Measurements from ENCODE around the gene ETHE1. TPM values are rescaled to one million over a fixed set of nuclear protein-coding genes. Genes with fewer than 3 reads are reported as not detected.
A peak's percentile ranks its signal among the peaks of the same experiment; 100 is the strongest.

ETHE1 gene
- polyA plus RNA-seq, 3 donors, result 21.8 to 33.8 (median 28.7) TPM

DNA sequence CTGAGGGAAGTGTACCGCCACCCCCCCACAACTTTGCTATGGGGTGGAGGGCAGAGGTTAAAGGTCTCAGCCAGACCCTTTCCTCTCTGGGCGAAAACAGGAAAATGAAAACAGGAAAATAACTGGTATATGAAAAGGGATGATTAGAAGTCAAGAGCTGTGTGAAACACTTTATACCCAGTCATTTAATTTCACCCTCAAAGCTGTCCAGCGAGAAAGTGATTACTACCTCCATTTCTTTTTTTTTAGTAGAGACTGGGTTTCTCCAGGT lies 21.9 kb downstream of the ETHE1 start:
- DNase-seq (ENCODE audit: extremely low read depth in 1 of 11, low read depth in 9 of 11, low spot score in 4 of 11), result no peak

DNA sequence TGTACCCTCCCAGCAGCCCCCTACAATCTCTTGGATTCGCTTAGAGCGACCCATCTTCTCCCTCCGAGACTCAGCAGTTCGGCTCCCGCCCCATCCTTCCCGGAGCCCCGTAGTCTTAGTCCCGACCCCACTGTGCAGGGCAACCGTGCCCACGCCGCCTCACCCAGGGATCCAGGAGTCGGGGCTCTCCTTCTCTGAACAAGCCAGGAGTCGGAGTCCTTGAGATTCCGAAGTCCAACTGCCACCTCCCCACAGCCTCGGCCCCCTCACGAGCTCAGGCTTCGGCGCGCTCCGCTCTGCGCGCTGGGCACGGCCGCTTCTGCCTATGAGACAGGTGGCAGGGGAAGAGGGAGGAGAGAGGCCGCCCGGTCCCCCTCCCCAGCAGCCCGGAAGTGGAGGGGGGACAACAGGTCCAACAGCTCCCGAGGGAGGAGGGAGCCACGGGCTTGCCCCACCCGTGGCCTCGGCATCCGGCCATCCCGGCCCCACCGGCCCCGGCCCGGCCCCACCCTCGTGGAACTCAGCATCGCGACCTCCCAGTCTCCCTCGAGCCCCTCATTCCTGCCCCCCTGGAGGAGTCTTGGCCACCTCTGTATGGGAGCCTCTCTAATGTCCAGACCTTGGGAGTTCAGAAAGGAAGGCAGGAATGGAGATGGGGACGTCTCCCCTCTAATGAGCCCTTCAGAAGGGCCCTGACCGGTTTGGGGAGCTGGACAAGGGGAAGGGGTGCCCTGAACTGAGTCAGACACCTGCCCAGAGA lies 22.4 kb downstream of the ETHE1 start, which contains the start of gene PHLDB3:
Gene PHLDB3, minus strand, starts transcription at position 321 of the 760 bp plus-strand sequence. CDS start 628 bp downstream, outside the sequence.
- DNase-seq (ENCODE audit: extremely low read depth in 1 of 11, low read depth in 9 of 11, low spot score in 4 of 11), result no peak

DNA sequence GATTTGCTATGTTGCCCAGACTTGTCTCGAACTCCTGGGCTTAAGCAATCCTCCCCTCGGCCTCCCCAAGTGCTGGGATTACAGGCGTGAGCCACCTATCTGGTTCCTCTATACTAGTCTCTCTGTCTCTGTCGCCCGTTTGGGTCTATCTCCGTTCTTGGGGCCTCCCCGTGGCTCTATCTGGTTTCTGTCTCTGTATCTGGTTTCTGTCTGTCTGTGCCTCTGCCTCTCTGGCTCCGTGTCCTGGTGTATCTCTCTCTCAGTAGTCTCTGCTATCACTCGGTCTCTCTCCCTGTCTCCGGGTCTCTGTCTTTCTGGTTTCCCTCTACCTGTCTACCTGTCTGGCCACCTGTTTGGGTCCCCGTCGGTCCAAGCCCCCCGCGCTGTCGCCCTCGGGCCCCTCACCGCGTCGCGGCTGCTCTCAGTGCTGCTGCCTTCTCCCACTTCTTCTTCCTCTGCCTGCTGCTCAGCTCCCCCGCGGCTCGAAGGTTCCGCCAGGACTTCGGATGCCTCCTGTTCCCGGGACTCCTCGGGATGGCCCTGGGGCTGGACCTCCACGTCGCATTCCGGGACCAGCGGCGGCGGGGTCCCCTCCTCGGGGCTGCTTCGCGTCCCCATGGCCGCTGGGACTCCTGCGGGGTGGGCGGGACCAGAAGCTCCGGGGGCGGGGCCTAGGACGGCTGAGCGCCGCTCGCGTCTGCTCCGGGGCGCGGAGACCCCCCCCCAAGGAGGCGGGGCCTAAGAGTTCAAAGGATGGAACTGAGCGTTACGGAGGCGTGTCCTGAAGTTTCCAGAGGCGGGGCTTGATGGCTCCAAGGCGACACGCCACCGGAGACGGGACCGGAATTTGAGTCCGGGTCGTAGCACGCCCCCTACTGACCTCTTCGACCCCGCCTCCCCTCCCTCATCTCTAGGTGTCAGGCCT lies 23.2 kb downstream of the ETHE1 start:
- DNase-seq (ENCODE audit: extremely low read depth in 1 of 11, low read depth in 9 of 11, low spot score in 4 of 11), result peak; percentile 74 to 95 (median 91)

DNA sequence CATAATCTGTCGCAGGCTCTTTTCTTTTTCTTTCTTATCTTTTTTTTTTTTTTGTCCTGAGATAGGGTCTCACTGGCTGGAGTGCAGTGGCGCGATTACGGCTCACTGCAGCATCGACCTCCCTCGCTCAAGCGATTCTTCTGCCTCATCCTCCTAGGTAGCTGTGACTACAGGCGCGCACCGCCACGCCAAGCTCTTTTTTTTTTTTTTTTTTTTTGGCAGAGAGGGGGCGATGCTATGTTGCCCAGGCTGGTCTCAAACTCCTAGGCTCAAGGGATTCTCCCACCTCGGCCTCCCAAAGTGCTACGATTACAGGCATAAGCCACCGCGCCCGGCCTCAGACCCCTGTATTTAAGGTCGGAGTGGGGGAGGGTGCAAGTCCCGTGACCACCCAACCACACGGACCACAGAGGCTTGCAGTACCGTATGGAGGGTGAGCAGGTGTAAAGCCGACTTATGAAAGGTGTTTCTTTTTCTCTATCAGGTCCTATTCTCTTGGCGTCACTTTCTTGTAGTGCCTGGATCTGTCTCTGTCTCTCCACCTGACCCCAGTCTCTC lies 24.5 kb downstream of the ETHE1 start:
- no peak for DNase-seq (ENCODE audit: extremely low read depth in 1 of 11, low read depth in 9 of 11, low spot score in 4 of 11)

DNA sequence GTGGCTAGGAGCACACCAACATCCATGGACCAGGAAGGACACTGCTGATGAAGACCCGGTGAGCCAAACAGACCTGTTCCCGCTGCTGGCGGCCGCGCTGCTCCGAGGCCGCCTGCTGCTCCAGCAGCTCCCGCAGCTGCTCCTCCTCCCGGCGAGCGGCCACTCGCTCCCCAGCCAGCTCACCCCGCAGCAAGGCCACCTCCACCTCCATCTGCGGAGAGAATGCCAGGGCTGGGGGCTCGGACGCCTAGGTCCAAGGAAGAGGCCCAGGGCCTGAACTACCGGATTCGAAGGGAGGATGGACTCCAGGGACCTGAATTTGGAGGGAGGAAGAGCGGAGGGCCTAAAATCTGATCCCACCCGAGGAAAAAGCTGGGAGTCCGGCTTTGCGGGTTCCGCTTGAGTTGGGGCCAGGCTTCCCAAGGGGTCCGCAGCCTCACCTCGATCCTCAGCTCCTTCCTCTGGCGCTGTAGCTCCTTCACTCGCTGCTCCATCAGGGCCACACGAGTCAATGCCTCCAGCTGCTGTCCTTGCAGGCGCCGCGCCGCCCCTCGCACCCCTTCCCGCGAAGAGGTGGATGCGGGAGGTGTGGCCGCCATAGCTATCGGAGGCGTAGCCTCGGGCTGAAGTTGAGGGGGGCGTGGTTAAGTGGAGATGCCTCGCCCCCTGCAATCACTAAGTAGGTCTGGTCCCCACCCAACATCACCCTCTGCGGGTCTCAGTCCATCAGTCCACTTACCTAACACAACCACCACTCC lies 25.2 kb downstream of the ETHE1 start:
- no peak for DNase-seq (ENCODE audit: extremely low read depth in 1 of 11, low read depth in 9 of 11, low spot score in 4 of 11)

DNA sequence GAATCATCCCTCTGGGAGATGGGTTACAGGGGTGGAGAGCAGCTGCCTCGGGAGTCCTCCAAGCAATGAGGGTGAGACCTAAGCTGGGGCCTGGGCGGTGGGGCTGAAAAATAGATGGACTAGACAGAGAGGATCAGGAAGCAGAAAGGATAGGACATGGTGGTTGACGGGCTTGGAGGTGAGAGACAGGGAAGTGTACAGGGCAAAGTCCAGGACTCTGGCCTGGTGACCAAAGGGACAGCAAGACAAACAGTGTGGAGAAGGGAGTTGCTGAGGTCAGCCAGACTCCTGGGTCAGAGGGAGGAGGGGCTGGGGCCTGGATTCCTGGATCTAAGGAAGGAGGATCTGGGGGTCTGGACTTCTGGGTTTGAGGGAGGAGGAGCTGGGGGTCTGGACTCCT lies 28.0 kb downstream of the ETHE1 start:
- no peak for DNase-seq (ENCODE audit: extremely low read depth in 1 of 11, low read depth in 9 of 11, low spot score in 4 of 11)

DNA sequence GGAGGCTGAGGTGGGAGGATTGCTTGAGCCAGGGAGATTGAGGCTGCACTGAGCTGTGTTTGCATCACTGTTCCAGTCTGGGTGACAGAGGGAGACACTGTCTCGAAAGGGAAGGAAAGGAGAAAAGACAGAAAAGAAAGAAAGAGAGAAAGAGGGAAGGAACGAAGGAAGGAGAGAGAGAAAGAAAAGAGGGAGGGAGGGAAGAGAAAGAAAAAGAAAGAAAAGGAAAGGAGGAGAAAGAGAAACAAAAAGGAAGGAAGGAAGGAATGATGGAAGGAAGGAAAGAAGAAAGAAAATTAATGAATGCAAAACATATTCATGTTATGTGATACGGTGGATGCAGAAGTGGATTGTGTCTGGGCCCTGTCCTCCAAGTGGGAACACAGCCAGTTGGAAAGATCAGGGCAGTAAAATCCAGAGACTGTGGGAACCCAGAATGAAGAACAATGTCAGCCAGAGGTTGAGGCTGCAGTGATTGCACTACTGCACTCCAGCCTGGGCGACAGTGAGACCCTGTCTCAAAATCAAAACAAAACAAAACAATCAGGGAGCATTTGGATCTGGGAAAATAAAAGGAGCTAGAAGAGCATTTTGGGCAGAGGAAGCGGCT lies 28.7 kb downstream of the ETHE1 start:
- no peak for DNase-seq (ENCODE audit: extremely low read depth in 1 of 11, low read depth in 9 of 11, low spot score in 4 of 11)

DNA sequence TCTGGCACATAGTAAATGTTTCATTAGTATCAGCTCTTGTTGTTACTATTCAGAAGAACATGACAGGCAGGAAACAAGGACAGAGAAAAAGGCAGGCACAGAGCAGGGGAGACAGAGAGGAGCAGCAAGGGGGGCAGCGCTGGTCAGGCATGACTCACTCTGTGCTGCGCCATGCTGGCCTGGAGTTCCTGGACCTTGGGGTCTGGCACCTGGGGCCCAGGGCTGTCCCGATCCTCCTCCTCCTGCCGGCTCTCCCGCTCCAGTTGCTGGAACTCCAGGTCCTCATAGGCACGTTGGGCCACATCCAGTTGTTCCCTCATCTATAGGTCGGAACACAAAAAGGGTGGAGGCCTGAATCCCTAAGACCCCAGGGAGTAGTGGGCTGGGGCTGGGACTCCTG lies 30.0 kb downstream of the ETHE1 start:
- DNase-seq (ENCODE audit: extremely low read depth in 1 of 11, low read depth in 9 of 11, low spot score in 4 of 11), result no peak

DNA sequence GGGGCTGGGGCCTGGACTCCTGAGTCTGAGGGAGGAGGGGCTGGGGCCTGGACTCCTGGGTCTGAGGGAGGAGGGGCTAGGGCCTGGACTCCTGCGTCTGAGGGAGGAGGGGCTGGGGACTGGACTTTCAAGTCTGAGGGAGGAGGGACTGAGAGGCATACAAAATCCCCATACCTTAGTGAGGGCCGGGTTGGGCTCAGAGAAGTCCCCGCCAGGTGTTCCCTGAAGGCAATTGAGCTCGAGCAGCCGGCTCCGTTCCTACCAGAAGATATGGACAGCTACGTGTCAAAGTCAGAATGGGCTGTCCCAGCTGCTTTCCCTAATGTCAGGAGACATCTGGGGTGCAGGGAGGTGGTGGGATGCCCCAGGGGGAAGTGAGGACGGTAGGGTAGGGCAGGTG lies 31.9 kb downstream of the ETHE1 start:
- no peak for DNase-seq (ENCODE audit: extremely low read depth in 1 of 11, low read depth in 9 of 11, low spot score in 4 of 11)

DNA sequence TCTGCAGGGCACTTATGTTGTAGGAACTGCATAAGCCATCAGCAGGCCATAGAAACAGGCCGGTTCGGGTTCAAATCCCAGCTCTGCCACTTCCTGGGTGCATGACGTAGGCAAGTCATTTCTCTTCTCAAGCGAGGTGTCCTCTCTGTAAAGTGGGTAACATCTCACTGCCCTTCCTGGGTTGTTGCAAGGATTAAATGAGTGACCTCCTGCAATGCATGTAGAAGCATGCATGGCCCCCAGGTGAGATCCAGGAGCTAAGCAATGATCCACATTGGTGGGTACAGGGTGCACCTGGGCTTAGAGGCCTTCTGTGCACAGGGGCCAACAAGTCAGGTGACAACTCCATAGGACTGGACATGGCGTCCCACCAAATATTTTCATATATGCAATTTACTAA lies 36.2 kb downstream of the ETHE1 start:
- DNase-seq (ENCODE audit: extremely low read depth in 1 of 11, low read depth in 9 of 11, low spot score in 4 of 11), result no peak

DNA sequence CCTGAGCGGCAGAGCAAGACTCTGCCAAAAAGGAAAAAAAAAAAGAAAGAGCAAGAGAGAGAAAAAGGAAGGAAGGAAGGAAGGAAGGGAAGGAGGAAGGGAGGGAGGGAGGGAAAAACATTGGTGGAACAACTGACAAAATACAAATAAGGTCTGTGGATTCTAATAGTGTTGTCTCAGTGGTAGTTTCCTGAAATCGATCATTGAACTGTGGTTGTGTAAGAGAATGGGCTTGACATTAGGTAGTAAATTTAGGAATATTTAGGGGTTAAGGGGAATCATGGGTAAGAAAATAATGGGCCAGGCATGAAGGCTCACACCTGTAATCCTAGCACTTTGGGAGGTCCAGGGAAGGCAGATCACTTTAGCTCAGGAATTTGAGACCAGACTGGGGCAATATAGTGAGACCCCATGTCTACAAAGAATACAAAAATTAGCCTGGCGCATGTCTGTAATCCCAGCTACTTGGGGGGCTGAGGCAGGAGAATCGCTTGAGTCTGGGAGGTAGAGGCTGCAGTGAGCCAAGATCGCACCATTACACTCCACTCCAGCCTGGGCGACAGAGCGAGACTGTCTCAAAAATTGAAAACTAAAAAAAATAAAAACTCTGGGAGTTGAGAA lies 36.9 kb downstream of the ETHE1 start:
- DNase-seq (ENCODE audit: extremely low read depth in 1 of 11, low read depth in 9 of 11, low spot score in 4 of 11), result no peak

DNA sequence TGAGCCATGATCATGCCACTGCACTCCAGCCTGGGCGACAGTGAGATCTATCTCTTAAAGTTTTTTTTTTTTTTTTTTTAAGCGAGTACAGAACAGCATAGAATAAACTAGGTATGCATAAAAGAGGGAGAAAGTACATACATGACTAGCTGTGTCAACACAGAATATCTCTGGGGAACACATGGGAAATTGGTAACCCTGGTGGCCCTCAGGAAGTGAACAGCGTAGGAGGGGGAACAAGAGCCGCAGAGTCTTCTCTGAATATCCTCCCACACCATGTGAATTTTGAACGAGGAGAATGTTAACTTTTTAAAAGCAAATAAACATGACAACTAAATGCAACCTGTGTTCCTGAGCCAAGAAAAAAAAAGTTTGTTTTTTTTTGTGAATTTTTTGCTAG lies 37.7 kb downstream of the ETHE1 start:
- no peak for DNase-seq (ENCODE audit: extremely low read depth in 1 of 11, low read depth in 9 of 11, low spot score in 4 of 11)

DNA sequence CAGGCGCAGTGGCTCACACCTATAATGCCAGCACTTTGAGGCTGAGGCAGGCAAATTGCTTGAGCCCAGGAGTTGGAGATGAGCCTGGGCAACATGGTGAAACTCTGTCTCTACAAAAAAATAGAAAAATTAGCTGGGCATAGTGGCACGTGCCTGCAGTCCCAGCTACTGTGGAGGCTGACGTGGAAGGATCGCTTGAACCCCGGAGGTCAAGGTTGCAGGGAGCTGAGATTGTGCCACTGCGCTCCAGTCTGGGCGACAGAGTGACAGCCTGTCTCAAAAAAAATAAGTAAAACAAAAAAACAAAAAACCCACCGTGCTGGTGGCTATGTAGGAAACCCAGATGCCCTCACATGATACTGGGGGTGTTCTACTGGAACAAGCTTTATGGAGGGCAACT lies 38.8 kb downstream of the ETHE1 start:
- DNase-seq (ENCODE audit: extremely low read depth in 1 of 11, low read depth in 9 of 11, low spot score in 4 of 11), result no peak

DNA sequence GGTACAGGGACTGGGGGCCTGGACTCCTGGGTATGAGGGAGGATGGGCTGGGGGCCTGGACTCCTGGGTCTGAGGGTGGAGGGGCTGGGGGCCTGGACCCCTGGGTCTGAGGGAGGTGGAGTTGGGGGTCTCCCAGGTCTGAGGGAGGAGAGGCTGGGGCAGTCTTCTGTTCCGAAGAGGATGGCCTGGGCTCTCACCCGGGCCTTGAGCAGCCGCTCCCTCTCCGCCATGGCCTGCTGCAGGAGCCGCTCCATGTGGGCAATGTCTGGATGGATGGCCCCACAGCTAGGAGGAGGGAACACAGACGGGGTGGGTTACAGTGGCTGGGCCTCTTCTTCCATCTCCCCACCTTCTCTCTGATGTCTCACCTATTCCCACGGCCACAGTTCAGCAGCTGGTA lies 40.6 kb downstream of the ETHE1 start:
- DNase-seq (ENCODE audit: extremely low read depth in 1 of 11, low read depth in 9 of 11, low spot score in 4 of 11), result no peak

DNA sequence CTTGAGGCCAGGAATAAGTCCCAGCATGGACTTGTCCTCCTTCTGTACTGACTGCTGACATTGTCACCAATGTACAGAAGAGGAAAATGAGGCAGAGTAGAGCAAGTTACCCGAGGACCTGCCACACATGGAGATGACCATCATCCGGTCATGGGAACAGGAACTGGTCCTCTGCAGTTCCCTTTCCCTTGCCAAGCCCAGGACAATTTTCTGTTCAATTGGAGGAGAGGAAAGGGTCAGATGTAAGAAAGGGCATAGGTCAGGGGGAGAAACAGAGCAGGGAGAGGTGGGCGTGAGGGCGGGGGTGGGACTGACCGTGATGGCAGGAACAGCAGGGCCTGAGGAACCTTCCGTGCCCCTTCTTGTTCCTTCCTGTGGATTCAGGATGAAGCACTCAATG lies 41.0 kb downstream of the ETHE1 start:
- DNase-seq (ENCODE audit: extremely low read depth in 1 of 11, low read depth in 9 of 11, low spot score in 4 of 11), result no peak

DNA sequence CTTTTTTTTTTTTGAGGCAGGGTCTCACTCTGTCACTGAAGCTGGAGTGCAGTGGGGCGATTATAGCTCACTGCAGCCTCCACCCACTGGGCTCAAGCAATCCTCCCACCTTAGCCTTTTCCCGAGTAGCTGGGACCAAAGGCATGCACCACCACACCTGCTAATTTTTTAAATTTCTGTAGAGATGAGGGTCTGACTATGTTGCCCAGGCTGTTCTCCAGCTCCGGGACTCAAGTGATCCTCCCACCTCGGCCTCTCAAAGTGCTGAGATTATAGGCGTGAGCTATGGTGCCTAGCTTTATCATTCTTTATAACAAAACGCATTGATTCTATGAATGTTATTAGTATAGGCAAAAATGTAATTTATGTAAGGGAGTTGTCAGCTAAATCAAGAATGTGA lies 43.7 kb downstream of the ETHE1 start:
- DNase-seq (ENCODE audit: extremely low read depth in 1 of 11, low read depth in 9 of 11, low spot score in 4 of 11), result no peak

DNA sequence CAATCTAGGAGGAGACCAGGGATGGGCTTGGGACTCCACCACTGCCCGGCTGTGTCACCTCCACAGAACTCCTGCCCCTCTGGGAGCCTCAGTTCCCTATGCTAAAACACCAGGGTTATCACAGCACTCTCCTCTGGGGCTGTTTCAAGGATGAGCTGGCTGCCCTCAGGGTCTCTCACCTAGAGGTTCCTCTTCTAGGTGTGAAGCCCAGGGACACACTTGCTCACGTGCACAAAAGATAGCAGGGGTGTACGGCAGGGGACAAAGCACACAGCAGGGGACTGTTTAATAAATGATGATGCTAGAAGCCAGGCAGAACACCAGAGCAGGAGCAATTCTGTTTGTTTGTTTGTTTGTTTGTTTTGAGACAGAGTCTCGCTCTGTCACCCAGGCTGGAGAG lies 44.8 kb downstream of the ETHE1 start:
- DNase-seq (ENCODE audit: extremely low read depth in 1 of 11, low read depth in 9 of 11, low spot score in 4 of 11), result no peak

DNA sequence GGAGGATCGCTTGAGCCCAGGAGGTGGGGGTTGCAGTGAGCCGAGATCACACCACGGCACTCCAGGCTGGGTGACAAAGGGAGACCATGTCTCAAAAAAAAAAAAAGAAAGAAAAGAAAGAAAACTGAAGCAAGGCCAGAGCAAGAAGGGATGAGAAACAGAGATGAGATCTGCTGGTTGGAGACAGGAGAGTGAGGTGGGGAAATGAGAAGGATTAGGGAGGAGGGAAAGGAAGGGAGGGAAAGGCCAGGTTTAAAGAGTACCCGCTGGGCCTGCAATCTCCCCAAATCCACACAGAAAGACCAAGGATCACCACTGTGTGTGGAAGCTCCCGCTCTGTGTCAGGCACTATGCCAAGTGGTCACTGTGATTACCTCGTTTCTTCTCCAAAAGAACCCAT lies 45.3 kb downstream of the ETHE1 start:
- no peak for DNase-seq (ENCODE audit: extremely low read depth in 1 of 11, low read depth in 9 of 11, low spot score in 4 of 11)

DNA sequence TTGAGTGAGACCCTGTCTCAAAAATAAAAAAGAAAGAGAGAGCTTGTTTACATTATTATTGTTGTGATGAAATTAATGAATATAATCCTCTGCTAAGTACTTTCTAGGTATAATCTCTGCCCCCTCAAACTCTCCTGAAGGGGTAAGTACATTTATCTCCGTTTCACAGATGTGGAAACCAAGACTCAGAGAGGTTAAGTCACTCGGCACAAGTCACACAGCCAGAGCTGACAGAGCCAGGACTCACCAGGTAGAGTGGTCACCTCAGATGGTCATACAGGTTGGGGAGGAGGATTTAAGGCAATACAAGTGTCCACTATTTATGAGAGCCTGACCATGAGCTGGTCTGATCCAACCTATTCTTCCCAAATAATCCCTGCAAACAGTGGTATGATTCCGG lies 46.4 kb downstream of the ETHE1 start:
- no peak for DNase-seq (ENCODE audit: extremely low read depth in 1 of 11, low read depth in 9 of 11, low spot score in 4 of 11)
